ENCODE measurements around the gene STARD8. TPM values are rescaled to one million over a fixed set of nuclear protein-coding genes. Genes with fewer than 3 reads are reported as not detected.

Gene STARD8
- total and polyA plus RNA-seq, 2 donors (not counting 1 experiment from before 2014, with no cell fraction given): 0.33 to 0.54 TPM

DNA sequence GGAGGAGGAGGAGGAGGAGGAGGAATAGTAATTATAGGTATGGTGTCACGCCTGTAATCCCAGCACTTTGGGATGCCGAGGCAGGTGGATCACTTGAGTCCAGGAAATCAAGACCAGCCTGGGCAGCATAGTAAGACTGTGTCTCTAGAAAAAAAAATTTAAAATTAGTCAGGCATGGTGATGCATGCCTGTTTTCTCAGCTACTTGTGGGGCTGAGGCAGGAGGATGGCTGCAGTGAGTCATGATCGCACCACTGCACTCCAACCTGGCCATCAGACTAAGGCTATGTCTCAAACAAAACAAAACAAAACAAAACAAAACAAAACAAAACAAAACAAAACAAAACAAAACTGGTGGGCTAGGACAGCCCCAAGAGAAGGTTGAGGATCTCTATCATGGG lies 3.0 kb downstream of the STARD8 start:
- ChIA-PET CTCF (no interaction called here), POLR2A (no interaction called here)
- no peaks in the 10 kb centered on the region for H4K20me1 ChIP-seq (ENCODE audit: control insufficient read depth, insufficient read depth, low read length, poor library complexity, severe bottlenecking)
- no peak for TF ChIP-seq EZH2 (IDR thresholded peaks at IDR 0.05; ENCODE audit: borderline replicate concordance, insufficient read depth, low read depth, low read length, poor library complexity, severe bottlenecking)
- TF ChIP-seq, protein P1, sequence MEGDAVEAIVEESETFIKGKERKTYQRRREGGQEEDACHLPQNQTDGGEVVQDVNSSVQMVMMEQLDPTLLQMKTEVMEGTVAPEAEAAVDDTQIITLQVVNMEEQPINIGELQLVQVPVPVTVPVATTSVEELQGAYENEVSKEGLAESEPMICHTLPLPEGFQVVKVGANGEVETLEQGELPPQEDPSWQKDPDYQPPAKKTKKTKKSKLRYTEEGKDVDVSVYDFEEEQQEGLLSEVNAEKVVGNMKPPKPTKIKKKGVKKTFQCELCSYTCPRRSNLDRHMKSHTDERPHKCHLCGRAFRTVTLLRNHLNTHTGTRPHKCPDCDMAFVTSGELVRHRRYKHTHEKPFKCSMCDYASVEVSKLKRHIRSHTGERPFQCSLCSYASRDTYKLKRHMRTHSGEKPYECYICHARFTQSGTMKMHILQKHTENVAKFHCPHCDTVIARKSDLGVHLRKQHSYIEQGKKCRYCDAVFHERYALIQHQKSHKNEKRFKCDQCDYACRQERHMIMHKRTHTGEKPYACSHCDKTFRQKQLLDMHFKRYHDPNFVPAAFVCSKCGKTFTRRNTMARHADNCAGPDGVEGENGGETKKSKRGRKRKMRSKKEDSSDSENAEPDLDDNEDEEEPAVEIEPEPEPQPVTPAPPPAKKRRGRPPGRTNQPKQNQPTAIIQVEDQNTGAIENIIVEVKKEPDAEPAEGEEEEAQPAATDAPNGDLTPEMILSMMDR (IDR thresholded peaks at IDR 0.05): no peak
- Mint-ChIP-seq H3K27ac (no peak overlapping the region), H3K4me3 (no peak overlapping the region), H3K27me3 (peaks cover 5% of the 10 kb centered on the region), H3K4me1 (no peaks in the 10 kb centered on the region), H3K9me3 (ENCODE audit: insufficient read depth) (no peaks in the 10 kb centered on the region)
- no peaks in the 10 kb centered on the region for H3K36me3 ChIP-seq (replicated peaks in 1 of 2; ENCODE audit: control extremely low read depth in 1 of 2, control insufficient read depth in 1 of 2, extremely low read depth in 1 of 2, insufficient read depth in 2 of 2, low read length in 1 of 2)
- ATAC-seq (ENCODE audit: low read depth): no peak
- no peak overlapping the region for H2AFZ ChIP-seq (ENCODE audit: insufficient read depth, low read depth, low read length, poor library complexity, severe bottlenecking)
- no peak overlapping the region for H3K4me3 ChIP-seq (ENCODE audit: control extremely low read depth in 1 of 5, extremely low read depth in 1 of 5, insufficient read depth in 1 of 5, low read depth in 2 of 5, low read length in 4 of 5)
- no peak overlapping the region for H3K9ac ChIP-seq (ENCODE audit: low read length)
- no peak overlapping the region for H3K27ac ChIP-seq (ENCODE audit: low read length in 2 of 2)
- H3K27me3 ChIP-seq (replicated peaks in 1 of 4; ENCODE audit: control extremely low read depth in 1 of 4, control insufficient read depth in 3 of 4, insufficient read depth in 4 of 4, low read length in 3 of 4): no peaks in the 10 kb centered on the region
- no CpG with 5 or more reads among the region's 3 CpGs for WGBS (ENCODE audit: insufficient coverage)
- intact Hi-C loops (cut with micrococcal nuclease): no loop called here
- no peaks in the 10 kb centered on the region for H3K9me3 ChIP-seq (ENCODE audit: control extremely low read depth in 1 of 3, control insufficient read depth in 2 of 3, insufficient read depth in 1 of 3, low read length in 2 of 3)
- DNase-seq: no peak
- H3K79me2 ChIP-seq (ENCODE audit: control insufficient read depth, insufficient read depth, low read length): no peaks in the 10 kb centered on the region
- H3K4me1 ChIP-seq (ENCODE audit: control insufficient read depth in 2 of 2, insufficient read depth in 2 of 2, low read length in 2 of 2): no peaks in the 10 kb centered on the region
- no peak overlapping the region for H3K4me2 ChIP-seq (replicated peaks; ENCODE audit: low read depth, low read length, poor library complexity, severe bottlenecking)

DNA sequence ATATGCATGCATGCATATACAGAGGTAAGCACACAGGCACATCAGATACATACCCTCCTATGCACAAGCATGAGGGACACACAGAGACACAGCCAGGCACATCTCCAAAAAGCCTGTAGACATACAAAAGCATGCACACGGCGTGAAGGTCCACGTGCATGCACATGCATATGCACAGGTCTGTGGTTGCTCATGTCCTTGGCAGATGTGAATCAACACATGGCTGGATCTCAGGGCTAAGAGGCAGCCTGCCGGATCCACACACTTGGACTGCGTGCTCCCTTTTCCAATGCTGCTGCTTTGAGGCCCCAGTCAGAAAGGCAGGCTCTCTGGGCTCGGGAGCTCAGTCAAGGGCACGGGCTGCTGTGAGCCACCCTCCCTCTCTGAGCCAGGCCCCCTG lies 3.6 kb downstream of the STARD8 start:
- no peaks in the 10 kb centered on the region for H3K27me3 ChIP-seq (replicated peaks in 1 of 4; ENCODE audit: control extremely low read depth in 1 of 4, control insufficient read depth in 3 of 4, insufficient read depth in 4 of 4, low read length in 3 of 4)
- CTCF ChIA-PET: no interaction called here
- H3K4me2 ChIP-seq (replicated peaks; ENCODE audit: low read depth, low read length, poor library complexity, severe bottlenecking): no peak overlapping the region
- POLR2A ChIA-PET: no interaction called here
- TF ChIP-seq, protein P1 (IDR thresholded peaks at IDR 0.05): no peak
- no peak for TF ChIP-seq EZH2 (IDR thresholded peaks at IDR 0.05; ENCODE audit: borderline replicate concordance, insufficient read depth, low read depth, low read length, poor library complexity, severe bottlenecking)
- H3K36me3 ChIP-seq (replicated peaks in 1 of 2; ENCODE audit: control extremely low read depth in 1 of 2, control insufficient read depth in 1 of 2, extremely low read depth in 1 of 2, insufficient read depth in 2 of 2, low read length in 1 of 2): no peaks in the 10 kb centered on the region
- H3K27me3 Mint-ChIP-seq: peaks cover 5% of the 10 kb centered on the region
- no peaks in the 10 kb centered on the region for H3K79me2 ChIP-seq (ENCODE audit: control insufficient read depth, insufficient read depth, low read length)
- no peak overlapping the region for H3K27ac Mint-ChIP-seq
- WGBS (ENCODE audit: insufficient coverage): 82% methylated on average over 3 of the region's 7 CpGs
- ATAC-seq (ENCODE audit: low read depth) (no peak), DNase-seq (no peak)
- H2AFZ ChIP-seq (ENCODE audit: insufficient read depth, low read depth, low read length, poor library complexity, severe bottlenecking): no peak overlapping the region
- no peak overlapping the region for H3K4me3 Mint-ChIP-seq
- H3K4me1 ChIP-seq (ENCODE audit: control insufficient read depth in 2 of 2, insufficient read depth in 2 of 2, low read length in 2 of 2): no peaks in the 10 kb centered on the region
- no peak overlapping the region for H3K4me3 ChIP-seq (ENCODE audit: control extremely low read depth in 1 of 5, extremely low read depth in 1 of 5, insufficient read depth in 1 of 5, low read depth in 2 of 5, low read length in 4 of 5)
- H3K9me3 Mint-ChIP-seq (ENCODE audit: insufficient read depth): no peaks in the 10 kb centered on the region
- no peaks in the 10 kb centered on the region for H3K4me1 Mint-ChIP-seq
- intact Hi-C loops (cut with micrococcal nuclease): no loop called here
- no peak overlapping the region for H3K9ac ChIP-seq (ENCODE audit: low read length)
- H3K9me3 ChIP-seq (ENCODE audit: control extremely low read depth in 1 of 3, control insufficient read depth in 2 of 3, insufficient read depth in 1 of 3, low read length in 2 of 3): no peaks in the 10 kb centered on the region
- no peak overlapping the region for H3K27ac ChIP-seq (ENCODE audit: low read length in 2 of 2)
- H4K20me1 ChIP-seq (ENCODE audit: control insufficient read depth, insufficient read depth, low read length, poor library complexity, severe bottlenecking): no peaks in the 10 kb centered on the region

All from B cell (primary cell).